NOMO-1 treated with DMSO at 0.1 percent for 48 hours (cell line): Measurements from ENCODE around the gene DUS4L.

Experiments used
- DNase-seq: peaks from one replicate; lab custom pipeline; 2025; ENCODE audit not compliant: unreplicated experiment; lab: John Stamatoyannopoulos, UW

DUS4L gene

DNA sequence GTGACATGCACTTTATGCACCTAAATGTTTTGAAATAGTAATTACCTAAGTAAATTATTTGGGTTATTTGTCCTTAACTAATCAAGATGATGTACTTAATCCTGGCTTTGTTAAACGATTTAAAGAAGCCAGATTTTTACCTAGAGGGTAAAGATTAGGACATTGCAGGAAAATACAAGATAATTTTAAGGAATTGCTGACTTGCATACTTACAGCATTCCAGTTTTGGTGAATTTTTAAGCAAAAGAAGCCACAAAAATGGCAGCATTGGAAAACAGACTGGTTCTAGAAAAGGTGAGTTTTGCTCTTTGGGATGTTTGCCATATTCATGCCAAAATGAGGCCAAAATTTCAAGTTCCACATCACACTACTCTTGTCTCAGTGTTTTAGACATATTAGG is 49.7 kb downstream of the DUS4L start:
- DNase-seq = no peak

DNA sequence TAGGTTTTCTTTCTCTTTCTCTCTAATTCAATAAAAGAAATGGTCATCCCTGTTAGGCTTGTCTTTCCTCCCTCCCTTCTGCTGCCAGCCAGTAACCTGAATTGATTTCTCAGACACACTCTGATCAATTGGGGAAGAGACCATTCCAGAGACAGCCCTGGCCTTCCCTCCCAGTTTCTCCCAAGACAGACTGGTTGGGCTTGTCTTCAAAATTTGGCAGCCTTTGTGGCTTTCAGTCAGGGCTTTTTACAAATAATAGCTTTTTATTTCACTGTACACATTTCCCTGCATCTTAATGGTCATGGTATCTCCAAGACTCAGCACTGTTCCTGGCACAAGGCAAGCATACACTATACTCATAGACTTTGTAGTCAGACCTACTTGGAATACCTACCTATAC is 50.2 kb downstream of the DUS4L start:
- no peak for DNase-seq

GRCh38 chr7:107614425-107614824 is 50.7 kb downstream of the DUS4L start:
- no peak for DNase-seq

GRCh38 chr7:107615910-107616680 is 52.3 kb downstream of the DUS4L start:
- no peak for DNase-seq

DNA sequence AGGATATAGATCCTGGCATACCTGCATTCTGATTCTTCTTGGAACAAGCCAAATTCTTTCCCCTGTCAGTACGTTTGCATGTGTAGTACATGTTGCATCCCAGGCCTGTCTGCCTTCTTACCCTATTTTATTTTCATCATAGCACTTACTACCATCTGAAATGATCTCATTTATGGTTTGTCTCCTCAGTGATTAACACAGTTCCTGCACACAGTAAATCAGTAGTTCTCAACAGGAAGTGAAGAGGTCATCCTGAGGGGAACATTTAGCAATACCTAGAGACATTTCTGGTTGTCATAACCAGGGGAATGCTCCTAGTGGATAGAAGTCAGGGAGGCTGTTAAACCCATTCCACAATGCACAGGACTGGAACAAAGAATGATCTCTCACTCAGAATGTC is 58.7 kb downstream of the DUS4L start:
- DNase-seq = peak; percentile 61

DNA sequence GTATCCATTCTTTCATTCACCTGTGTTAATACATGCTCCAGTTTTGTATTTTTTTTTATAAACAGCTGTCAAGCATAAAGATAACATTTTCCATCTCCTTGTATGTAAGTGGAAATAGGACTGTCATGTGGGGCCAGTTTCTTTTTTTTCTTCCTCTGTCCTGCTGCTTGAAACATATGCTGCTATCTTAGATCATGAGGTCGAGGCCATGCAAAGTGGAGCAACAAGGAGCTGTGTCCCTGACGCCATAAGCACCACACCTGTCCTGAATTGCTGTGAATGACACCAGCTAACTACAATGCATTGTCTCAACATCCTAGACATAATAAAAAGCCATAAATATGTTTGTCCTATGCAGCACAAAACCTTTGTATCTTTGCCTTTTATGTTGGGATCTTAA is 59.1 kb downstream of the DUS4L start:
- no peak for DNase-seq

DNA sequence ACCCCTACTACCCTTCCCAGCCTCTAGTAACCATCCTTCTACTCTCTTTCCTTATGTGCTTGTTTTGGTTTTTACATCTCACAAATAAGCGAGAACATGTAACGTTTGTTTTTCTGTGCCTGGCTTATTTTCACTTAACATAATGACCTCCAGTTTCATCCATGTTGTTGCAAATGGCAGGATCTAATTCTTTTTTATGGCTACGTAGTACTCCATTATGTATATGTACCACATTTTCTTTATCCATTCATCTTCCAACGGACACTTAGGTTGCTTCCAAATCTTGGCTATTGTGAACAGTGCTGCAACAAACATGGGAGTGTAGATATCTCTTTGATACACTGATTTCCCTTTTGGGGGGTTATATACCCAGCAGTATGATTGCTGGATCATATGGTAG is 63.2 kb downstream of the DUS4L start:
- no peak for DNase-seq
